Immature natural killer cell (primary cell): ENCODE measurements around the gene RAMAC. TPM values are rescaled to one million over a fixed set of nuclear protein-coding genes. Genes with fewer than 3 reads are reported as not detected.
"Not testable (repeated sequence)": the region's sequence is repeated elsewhere in the genome, so short reads cannot be mapped to it uniquely, and the experiment has no call there.

Experiments
- DNase-seq, 3 donors: peaks; one replicate each; pipeline ENCODE4 v3.0.0; 2022; ENCODE audit warnings: mixed read lengths in 1 of 3
- H3K27ac Mint-ChIP-seq, 6 donors: one replicate each; pipeline ENCODE4 v1.8.0; 2020; ENCODE audit warnings: mixed read lengths in 6 of 6, mild to moderate bottlenecking in 5 of 6, inconsistent platforms in 4 of 6, moderate library complexity in 3 of 6
- H3K27me3 Mint-ChIP-seq, 3 donors: one replicate each; pipeline ENCODE4 v1.8.0; 2020 to 2021; ENCODE audit warnings: low read depth in 3 of 3, mild to moderate bottlenecking in 3 of 3, mixed read lengths in 3 of 3, moderate library complexity in 3 of 3, inconsistent platforms in 1 of 3
- H3K36me3 Mint-ChIP-seq, 3 donors: one replicate each; pipeline ENCODE4 v1.8.0; 2020; ENCODE audit warnings: mixed read lengths in 3 of 3, inconsistent platforms in 2 of 3, mild to moderate bottlenecking in 2 of 3
- H3K4me1 Mint-ChIP-seq, 2 donors: one replicate each; pipeline ENCODE4 v1.8.0; 2020; ENCODE audit warnings: inconsistent platforms in 2 of 2, mild to moderate bottlenecking in 2 of 2, mixed read lengths in 2 of 2, moderate library complexity in 1 of 2
- H3K4me3 Mint-ChIP-seq, 5 donors: one replicate each; pipeline ENCODE4 v1.8.0; 2020; ENCODE audit warnings: mild to moderate bottlenecking in 5 of 5, mixed read lengths in 5 of 5, inconsistent platforms in 3 of 5, moderate library complexity in 3 of 5
- H3K9me3 Mint-ChIP-seq, 6 donors: one replicate each; pipeline ENCODE4 v1.8.0; 2020; ENCODE audit warnings: mild to moderate bottlenecking in 6 of 6, mixed read lengths in 6 of 6, inconsistent platforms in 4 of 6, moderate library complexity in 3 of 6
- polyA plus RNA-seq, 3 donors: library from polyadenylated mRNA; unstranded; fragments of 300-500 nt; fragmentation: Illumina TruSeq; gene quantifications; one replicate each; pipeline ENCODE4 v1.2.3, GENCODE V29; 2021

Gene RAMAC
- polyA plus RNA-seq, result 10 to 100 TPM; 37.8 to 75.7 (median 52.6) TPM

DNA sequence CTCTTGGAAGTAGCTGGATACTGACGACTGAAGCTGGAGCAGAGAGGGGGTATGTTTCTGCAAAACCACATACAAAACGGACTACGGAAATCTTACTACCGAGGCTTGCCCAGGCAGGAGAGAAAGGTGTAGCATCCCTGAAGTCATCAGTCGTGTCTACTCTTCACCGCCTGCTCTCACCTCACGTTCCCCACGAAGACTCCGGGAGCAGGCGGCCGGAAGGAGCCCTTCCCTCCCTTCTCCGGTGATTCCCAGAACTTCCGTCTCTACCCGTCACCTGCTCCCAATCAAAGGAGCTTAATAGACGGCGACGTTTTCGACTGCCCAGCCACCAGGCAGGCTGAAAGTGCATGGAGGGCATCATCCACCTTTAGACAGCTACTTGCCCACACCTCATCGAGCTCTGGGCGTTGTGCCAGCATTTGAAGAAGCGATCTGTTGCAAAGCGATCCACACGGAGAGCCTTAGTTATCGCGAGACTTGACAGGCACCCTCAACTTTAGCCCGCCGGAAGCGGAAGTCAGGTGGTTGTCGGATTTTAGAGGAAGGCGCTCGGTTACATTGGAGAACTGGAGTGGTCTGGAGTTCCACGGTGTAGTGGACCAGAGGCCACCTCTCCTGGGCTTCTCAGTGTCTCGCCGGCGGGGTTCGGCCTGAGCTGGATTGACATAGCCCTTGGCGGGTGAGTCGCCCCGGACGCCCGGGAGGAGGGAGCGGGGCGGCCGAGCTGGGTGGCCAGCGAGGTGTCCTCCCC, at the start of gene RAMAC:
TSS of gene RAMAC (plus strand) at position 523 of the 754 bp plus-strand sequence. CDS start 2,809 bp downstream, outside the sequence.
- H3K27me3 Mint-ChIP-seq, result peaks cover 0 to 3% (median 0%) of the 10 kb centered on the region in 3 donors
- peak; percentile 89 to 92 (median 91) for DNase-seq
- H3K4me3 Mint-ChIP-seq, result peak within 1 kb of the TSS; percentile 98 to 100 (median 99)
- H3K27ac Mint-ChIP-seq, result peak within 1 kb of the TSS; percentile 88 to 97 (median 94)
- H3K9me3 Mint-ChIP-seq, result no peaks in the 10 kb centered on the region
- peaks cover 29 to 41% of the 10 kb centered on the region in 2 donors for H3K4me1 Mint-ChIP-seq
- H3K36me3 Mint-ChIP-seq, result peaks cover 0 to 18% (median 4%) of the 10 kb centered on the region in 3 donors

DNA sequence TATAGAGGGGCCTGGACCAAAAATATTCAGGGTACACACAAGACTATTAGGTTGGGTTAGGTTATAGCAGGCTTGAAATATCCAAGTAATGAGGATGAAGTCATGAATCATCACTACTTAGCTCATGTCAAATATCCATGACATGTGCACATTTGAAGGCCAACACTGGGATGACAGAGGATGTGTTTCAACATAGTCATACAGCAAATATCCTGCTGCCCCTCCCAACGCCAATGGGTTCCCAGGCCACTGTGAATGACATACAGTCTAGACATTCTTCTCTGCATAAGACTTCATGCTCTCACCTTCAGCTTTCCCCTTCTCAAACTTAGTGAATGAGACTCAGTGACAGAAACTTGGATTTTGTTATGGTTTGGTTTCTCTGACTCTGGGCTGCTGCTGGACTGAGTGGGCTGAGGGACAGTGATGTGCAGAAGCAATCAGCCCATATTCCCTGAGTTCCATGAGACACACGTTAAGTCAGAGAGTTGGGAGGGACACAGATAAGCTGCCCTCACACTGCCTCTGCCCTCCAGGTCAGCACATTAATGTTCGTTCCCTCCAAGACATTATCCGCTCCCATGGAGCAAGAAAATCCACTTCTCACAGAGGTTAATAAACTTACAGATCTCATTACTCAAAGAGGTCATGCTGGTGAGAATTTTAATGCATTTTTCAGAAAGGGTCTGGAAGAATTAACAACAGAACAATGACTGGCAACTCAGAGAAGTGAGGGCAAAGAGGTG, 48.9 kb upstream of the RAMAC start:
- Mint-ChIP-seq H3K9me3 (no peaks in the 10 kb centered on the region), H3K36me3 (no peaks in the 10 kb centered on the region), H3K4me3 (no peak overlapping the region), H3K27me3 (peaks cover 1 to 6% (median 4%) of the 10 kb centered on the region in 3 donors), H3K27ac (no peak overlapping the region), H3K4me1 (no peaks in the 10 kb centered on the region)
- DNase-seq, result no peak

DNA sequence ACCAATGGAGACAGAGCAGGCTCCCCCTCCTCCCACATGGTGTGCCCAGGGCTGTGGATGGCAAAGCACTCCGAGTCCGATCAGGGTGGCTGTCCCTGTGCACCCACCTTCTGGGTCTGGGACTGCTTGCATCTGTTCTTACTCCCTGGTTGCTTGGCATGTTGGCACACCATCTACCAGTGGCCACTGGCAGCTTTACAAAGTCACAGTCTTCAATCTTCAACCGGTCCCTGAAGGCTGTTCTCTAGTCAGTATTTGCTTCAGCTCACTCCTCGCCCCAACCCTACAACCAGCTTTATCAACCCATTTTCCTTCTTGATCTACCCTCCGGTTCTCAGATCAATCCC, 48.3 kb upstream of the RAMAC start:
- no peaks in the 10 kb centered on the region for H3K4me1 Mint-ChIP-seq
- H3K9me3 Mint-ChIP-seq, result no peaks in the 10 kb centered on the region
- no peaks in the 10 kb centered on the region for H3K36me3 Mint-ChIP-seq
- peaks cover 1 to 6% (median 4%) of the 10 kb centered on the region in 3 donors for H3K27me3 Mint-ChIP-seq
- no peak overlapping the region for H3K27ac Mint-ChIP-seq
- no peak overlapping the region for H3K4me3 Mint-ChIP-seq
- DNase-seq, result no peak

DNA sequence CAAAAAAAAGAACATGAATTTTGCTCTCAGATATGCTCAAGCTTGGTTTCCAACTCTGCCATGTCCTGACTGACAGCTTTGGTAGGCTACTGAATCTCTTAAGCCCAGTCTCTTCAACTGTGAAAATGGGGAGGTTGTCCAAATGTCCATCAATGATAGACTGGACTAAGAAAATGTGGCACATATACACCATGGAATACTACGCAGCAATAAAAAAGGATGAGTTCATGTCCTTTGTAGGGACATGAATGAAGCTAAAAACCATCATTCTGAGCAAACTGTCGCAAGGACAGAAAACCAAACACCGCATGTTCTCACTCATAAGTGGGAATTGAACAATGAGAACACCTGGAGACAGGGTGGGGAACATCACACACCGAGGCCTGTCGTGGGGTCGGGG, 46.3 kb upstream of the RAMAC start:
- not testable (repeated sequence) for DNase-seq, H3K4me3 Mint-ChIP-seq, H3K27ac Mint-ChIP-seq, H3K4me1 Mint-ChIP-seq, H3K27me3 Mint-ChIP-seq, H3K36me3 Mint-ChIP-seq, H3K9me3 Mint-ChIP-seq

DNA sequence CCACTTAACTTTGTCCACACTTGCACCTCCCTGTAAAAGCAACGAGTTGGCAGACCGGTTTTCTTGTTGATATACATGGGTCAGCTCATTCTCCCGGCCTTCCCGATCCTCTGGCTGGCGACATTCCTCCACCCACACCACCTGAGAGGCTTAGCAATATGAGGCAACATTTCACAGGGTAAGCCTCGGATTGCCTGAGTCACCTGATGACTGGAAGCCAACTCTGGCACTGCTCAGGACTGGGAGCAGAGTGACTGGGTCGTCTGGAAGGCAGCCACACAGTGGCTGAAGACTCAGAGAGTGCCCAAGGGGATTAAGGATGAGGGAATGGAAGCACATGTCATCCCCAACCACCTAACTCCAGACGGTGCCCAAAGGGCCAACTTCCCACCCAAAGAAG, 43.3 kb upstream of the RAMAC start:
- Mint-ChIP-seq H3K4me3 (no peak overlapping the region), H3K27ac (no peak overlapping the region), H3K27me3 (peaks cover 1 to 7% (median 4%) of the 10 kb centered on the region in 3 donors), H3K36me3 (no peaks in the 10 kb centered on the region), H3K4me1 (no peaks in the 10 kb centered on the region), H3K9me3 (no peaks in the 10 kb centered on the region)
- no peak for DNase-seq

DNA sequence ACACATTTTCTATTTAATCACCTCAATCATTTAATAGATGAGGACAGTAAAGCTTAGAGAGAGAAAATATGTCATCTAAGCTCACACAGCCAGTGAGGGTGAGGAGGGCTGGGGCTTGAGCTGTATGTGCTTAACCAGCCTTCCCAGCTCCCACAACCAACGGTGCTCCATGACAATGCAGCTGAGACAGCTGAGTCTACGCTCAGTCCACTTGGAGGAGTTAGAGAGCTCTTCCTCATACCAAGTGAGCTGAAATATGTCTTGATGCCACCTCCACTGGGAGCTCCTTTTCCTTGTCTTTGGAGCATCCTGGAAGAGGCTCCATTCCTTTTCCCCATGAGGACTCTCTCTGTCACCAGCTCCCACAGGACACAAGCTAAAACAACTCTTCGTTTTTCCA, 42.8 kb upstream of the RAMAC start:
- Mint-ChIP-seq H3K36me3 (no peaks in the 10 kb centered on the region), H3K27me3 (peaks cover 1 to 7% (median 4%) of the 10 kb centered on the region in 3 donors), H3K4me1 (no peaks in the 10 kb centered on the region), H3K27ac (no peak overlapping the region), H3K9me3 (no peaks in the 10 kb centered on the region), H3K4me3 (no peak overlapping the region)
- no peak for DNase-seq

DNA sequence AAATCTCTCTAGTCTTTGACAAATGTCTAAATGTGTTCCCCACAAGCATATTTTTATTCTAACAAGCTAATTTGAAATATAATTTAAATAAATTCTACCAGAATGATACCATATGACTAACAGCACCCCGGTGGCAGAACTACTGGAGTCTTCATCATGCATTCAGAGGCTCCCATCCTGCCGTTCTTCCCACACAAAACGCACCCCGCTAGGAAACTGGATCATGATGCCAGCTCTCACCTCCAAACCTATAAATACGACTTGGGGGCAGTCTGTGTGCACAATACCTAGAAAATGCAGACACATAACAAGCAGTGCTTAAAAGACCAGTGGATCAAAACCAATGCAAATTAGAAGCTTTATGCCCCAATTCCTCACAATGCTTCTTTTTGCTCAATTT, 42.0 kb upstream of the RAMAC start:
- Mint-ChIP-seq H3K27me3 (peaks cover 0 to 4% (median 1%) of the 10 kb centered on the region in 3 donors), H3K4me3 (no peak overlapping the region), H3K27ac (no peak overlapping the region), H3K4me1 (no peaks in the 10 kb centered on the region), H3K36me3 (no peaks in the 10 kb centered on the region), H3K9me3 (no peaks in the 10 kb centered on the region)
- DNase-seq, result no peak

DNA sequence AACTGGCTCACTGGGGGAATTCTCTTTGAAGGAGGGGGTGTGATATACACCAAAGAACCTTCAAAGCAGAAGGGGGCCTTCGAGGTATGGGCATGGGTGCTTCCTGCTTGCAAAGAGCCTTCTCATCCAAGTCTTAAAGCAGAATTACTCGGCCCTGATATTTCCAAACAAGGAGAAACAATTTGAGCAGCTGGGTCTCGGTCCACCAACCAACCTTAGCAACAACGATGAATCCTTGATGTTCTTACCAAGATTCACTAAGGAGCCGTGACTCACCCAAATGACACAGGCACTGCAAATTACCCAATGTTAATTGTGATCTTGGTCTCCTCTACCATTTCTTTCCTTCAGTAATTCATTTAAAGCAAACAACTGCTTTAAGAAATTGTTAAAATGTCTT, 41.2 kb upstream of the RAMAC start:
- Mint-ChIP-seq H3K27ac (no peak overlapping the region), H3K4me3 (no peak overlapping the region), H3K9me3 (no peaks in the 10 kb centered on the region), H3K36me3 (no peaks in the 10 kb centered on the region), H3K4me1 (no peaks in the 10 kb centered on the region), H3K27me3 (peaks cover 0 to 4% (median 1%) of the 10 kb centered on the region in 3 donors)
- no peak for DNase-seq

DNA sequence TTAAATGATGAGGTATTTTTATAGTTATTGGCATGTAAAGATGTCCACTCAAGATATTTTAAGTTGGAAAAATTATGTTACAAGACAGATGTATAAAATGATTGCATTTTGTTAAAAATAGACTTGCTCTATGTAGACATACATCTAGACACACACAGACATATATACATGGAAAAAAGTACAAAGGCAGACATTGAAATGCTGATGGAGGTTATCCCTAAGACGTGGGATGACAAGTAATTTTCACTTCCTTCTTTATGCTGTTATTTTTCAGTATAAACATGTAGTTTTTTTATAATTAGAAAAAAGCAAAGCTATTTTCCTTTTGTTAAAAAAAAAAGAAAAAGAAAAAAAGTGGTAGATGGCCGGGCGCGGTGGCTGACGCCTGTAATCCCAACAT, 40.7 kb upstream of the RAMAC start:
- H3K9me3 Mint-ChIP-seq, result no peaks in the 10 kb centered on the region

DNA sequence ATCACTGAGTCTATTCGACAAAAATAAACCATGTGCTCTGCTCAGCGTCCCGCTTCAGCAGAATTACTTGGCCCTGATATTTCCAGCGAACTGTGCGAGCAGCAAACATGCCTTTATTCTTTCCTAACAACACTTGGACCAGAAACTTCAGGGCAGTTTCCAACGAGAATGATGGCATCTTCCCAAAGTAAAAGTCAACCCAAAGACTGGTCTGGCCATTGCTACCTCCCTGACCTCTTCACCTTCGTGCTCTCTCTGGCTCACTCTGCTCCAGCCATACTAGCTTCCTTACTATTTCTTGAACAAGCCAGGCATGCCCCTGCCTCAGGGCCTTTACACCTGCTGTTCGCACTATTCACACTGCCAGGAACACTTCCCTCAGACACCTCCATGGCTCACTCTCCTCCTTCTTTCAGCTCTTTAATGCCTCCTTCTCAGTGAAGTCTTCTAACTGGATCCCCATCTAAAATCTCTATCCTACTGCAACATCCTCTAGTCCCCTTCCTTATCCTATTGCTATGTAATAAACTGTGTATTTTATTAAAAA, 39.8 kb upstream of the RAMAC start:
- Mint-ChIP-seq H3K27ac (no peak overlapping the region), H3K9me3 (no peaks in the 10 kb centered on the region), H3K4me3 (no peak overlapping the region), H3K27me3 (peaks cover 0 to 4% (median 1%) of the 10 kb centered on the region in 3 donors), H3K36me3 (no peaks in the 10 kb centered on the region), H3K4me1 (no peaks in the 10 kb centered on the region)
- no peak for DNase-seq

More for the DNA sequence above, 40.7 kb upstream of the RAMAC start:
- no peak overlapping the region for H3K27ac Mint-ChIP-seq
- no peak for DNase-seq
- H3K4me1 Mint-ChIP-seq, result no peaks in the 10 kb centered on the region
- no peak overlapping the region for H3K4me3 Mint-ChIP-seq
- peaks cover 0 to 4% (median 1%) of the 10 kb centered on the region in 3 donors for H3K27me3 Mint-ChIP-seq
- no peaks in the 10 kb centered on the region for H3K36me3 Mint-ChIP-seq

DNA sequence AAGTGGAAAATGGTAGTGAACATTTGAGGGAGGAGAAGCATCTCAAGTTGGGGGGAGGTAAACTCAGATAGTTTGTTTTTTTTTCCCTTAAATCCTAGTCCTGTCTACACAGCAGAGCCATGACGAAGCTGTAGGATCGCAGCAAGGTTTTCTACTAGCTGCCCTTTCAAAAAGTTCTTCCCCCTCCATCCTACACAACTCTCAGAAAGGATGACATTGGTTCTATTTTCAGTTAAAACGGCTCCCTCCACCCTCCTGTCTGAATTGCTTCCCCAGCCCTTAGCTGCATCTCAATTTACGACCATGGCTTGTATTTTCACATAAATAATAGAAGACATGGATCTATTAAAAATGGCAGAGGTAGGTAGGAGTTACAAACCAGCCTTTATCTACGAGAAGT, 35.7 kb upstream of the RAMAC start:
- H3K36me3 Mint-ChIP-seq, result peaks cover 0 to 4% (median 0%) of the 10 kb centered on the region in 3 donors
- peaks cover 6 to 9% (median 6%) of the 10 kb centered on the region in 3 donors for H3K27me3 Mint-ChIP-seq
- H3K27ac Mint-ChIP-seq, result no peak overlapping the region
- no peaks in the 10 kb centered on the region for H3K9me3 Mint-ChIP-seq
- H3K4me3 Mint-ChIP-seq, result no peak overlapping the region
- peaks cover 6 to 7% of the 10 kb centered on the region in 2 donors for H3K4me1 Mint-ChIP-seq
- DNase-seq, result no peak

DNA sequence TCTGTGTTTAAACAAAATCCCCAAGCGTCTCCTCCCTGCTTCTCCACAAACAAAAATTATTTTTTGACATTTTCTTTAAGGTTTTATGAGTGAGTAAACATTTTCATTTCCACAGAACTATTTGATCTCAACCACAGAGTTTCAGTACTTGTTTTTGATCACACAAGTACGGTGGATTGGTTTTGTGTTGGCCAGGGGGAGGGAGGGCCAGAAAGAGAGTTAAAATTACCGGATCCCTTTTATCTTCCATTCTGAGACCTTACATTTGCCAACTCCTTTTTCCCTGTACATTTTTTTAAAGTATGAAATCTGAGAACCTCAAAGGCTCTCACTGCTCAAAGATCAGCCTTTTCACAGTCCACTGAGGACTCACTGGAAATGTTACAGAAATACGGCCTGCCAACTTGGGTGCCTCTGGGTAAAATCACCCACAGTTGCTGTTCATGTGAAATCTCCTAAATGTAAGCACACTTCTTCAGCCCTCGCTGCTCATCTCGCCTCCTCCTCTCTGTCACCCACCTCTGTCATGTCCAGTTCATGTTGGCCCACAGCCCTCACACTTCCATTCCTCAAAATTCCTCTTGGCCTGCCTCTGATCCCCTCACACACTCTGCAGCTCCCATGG, 35.2 kb upstream of the RAMAC start:
- no peak overlapping the region for H3K4me3 Mint-ChIP-seq
- peaks cover 6 to 7% of the 10 kb centered on the region in 2 donors for H3K4me1 Mint-ChIP-seq
- DNase-seq, result no peak
- no peak overlapping the region for H3K27ac Mint-ChIP-seq
- no peaks in the 10 kb centered on the region for H3K9me3 Mint-ChIP-seq
- peaks cover 6 to 9% (median 6%) of the 10 kb centered on the region in 3 donors for H3K27me3 Mint-ChIP-seq
- H3K36me3 Mint-ChIP-seq, result peaks cover 0 to 4% (median 0%) of the 10 kb centered on the region in 3 donors

DNA sequence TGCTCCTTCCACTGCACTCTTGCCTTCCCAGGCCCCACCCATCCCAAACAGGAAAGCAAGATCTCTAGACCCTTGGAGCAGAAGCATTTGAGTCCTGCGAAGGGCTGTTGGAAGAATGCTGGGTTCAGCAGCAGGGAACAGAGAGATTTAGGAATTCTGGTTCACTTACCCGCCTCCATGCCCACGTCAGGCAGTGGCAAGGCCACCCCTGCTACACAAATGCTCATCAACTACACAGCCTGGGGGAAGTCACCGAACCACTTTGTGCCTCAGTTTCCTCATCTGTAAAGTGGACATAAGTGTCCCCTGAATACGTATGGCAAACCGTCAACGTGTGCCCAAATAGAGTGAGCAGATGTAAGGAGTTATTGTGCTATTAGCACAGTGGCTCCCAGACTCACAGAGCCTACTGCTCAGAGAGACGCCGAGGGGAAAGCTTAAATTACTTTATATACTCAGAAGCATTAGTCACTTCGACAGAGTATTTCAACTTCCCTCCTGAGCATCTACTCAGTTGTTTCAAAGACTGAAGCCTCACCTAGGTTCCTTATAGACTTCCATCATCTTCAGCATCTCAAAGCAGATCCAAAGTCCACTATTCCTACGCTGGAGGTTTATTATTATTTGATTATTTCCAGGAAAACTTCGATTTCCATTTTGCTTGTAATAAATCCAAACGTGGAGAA, 34.4 kb upstream of the RAMAC start:
- Mint-ChIP-seq H3K9me3 (no peaks in the 10 kb centered on the region), H3K36me3 (peaks cover 0 to 4% (median 0%) of the 10 kb centered on the region in 3 donors), H3K27ac (no peak overlapping the region), H3K27me3 (peaks cover 6 to 9% (median 6%) of the 10 kb centered on the region in 3 donors), H3K4me3 (peak overlapping the region in 3 of 5 donors; percentile 69 to 70 (median 70)), H3K4me1 (peaks cover 6 to 7% of the 10 kb centered on the region in 2 donors)
- no peak for DNase-seq
